HEK293T (cell line): Measurements from ENCODE around the gene SURF2.

ENCODE experiments used
- ARNT ChIP-seq: fragments of 450-650 bp; IDR thresholded peaks from 2 replicates; pipeline ENCODE4 v1.6.1; 2017; ENCODE audit warnings: mild to moderate bottlenecking
- BHLHE40 ChIP-seq: fragments of 450-650 bp; IDR thresholded peaks from 2 replicates; pipeline ENCODE4 v1.6.1; 2016; ENCODE audit warnings: mild to moderate bottlenecking, moderate library complexity, borderline replicate concordance
- ELF4 ChIP-seq: fragments of 450-650 bp; IDR thresholded peaks from 2 replicates; pipeline ENCODE4 v1.6.1; 2017; ENCODE audit warnings: antibody characterized with exemption
- FOXA1 ChIP-seq: fragments of 450-650 bp; IDR thresholded peaks from 2 replicates; pipeline ENCODE4 v1.6.1; 2016; ENCODE audit warnings: mild to moderate bottlenecking
- FOXK2 ChIP-seq: fragments of 450-650 bp; IDR thresholded peaks from 2 replicates; pipeline ENCODE4 v1.6.1; 2016; ENCODE audit warnings: mild to moderate bottlenecking
- FOXM1 ChIP-seq: fragments of 450-650 bp; IDR thresholded peaks from 2 replicates; pipeline ENCODE4 v1.6.1; 2017; ENCODE audit warnings: mild to moderate bottlenecking, borderline replicate concordance
- HDGF ChIP-seq: fragments of 450-650 bp; IDR thresholded peaks from 2 replicates; pipeline ENCODE4 v1.6.1; 2017; ENCODE audit warnings: antibody characterized with exemption, borderline replicate concordance
- LEF1 ChIP-seq: fragments of 450-650 bp; IDR thresholded peaks from 2 replicates; pipeline ENCODE4 v1.6.1; 2017; ENCODE audit warnings: mild to moderate bottlenecking, borderline replicate concordance
- NFRKB ChIP-seq: fragments of 450-650 bp; IDR thresholded peaks from 2 replicates; pipeline ENCODE4 v1.6.1; 2016; ENCODE audit warnings: mild to moderate bottlenecking, moderate library complexity
- SP1 ChIP-seq: fragments of 450-650 bp; IDR thresholded peaks from 2 replicates; pipeline ENCODE4 v1.6.1; 2017
- SUZ12 ChIP-seq: fragments of 450-650 bp; IDR thresholded peaks from 2 replicates; pipeline ENCODE4 v1.6.1; 2016; ENCODE audit warnings: mild to moderate bottlenecking
- ZNF384 ChIP-seq: fragments of 450-650 bp; IDR thresholded peaks from 2 replicates; pipeline ENCODE4 v1.6.1; 2016

- no peak for TF ChIP-seq SP1
- no peak for TF ChIP-seq LEF1
- TF ChIP-seq SUZ12: no peak
- TF ChIP-seq ELF4: no peak
- no peak for TF ChIP-seq FOXM1
- no peak for TF ChIP-seq ZNF384
- TF ChIP-seq BHLHE40: no peak
- TF ChIP-seq NFRKB: no peak
- no peak for TF ChIP-seq HDGF
- no peak for TF ChIP-seq FOXA1
- no peak for TF ChIP-seq ARNT
- no peak for TF ChIP-seq FOXK2
Measured at GRCh38 chr9:133340916-133341315, 15.4 kb upstream of the SURF2 start.
